ENCODE data around the gene TBC1D7. TPM values are rescaled to one million over a fixed set of nuclear protein-coding genes. Genes with fewer than 3 reads are reported as not detected.

TBC1D7 gene
- total RNA-seq, 2 experiments from 2014 or later, result 21.3 to 23.8 TPM

DNA sequence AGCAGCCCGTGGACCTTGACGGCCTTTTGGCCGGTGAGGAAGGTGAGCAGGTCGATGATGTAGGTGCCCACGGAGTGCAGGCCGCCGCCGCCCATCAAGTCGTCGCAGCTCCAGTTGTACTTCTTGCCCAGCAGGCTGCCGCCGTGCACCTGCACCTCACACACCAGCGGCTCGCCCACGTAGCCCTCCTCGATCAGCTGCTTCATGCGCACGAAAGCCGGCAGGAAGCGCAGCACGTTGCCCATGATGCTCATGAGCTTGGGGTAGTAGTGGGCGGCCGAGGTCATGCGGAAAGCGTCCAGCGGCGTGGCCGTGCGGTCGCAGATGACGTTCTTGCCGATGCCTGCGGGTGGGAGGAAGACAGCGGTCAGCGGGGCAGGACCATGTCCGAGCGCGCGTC is 37.0 kb upstream of the TBC1D7 start:
- no peak overlapping the region for H3K4me3 Mint-ChIP-seq
- intact Hi-C loops (cut with micrococcal nuclease), result no loop called here
- ATAC-seq, result no peak

DNA sequence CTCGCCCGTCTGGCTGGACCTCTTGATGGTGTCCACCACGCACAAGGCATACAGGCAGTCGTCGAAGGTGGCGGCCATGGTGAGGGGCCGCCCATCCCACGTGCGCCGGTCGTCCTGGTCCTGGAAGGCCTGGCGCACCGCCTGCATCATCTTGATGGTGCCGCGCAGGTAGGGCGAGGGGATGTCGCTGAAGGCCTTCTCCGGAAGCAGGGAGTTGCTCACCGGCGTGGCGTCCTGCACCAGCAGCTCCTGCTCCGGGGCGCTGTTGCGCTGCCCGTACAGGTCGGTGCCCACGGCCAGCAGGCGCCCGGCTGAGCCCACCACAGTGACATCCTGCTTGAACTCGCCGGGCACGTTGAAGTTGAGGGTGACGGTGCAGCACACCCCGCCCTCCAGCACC is 36.5 kb upstream of the TBC1D7 start:
- H3K27me3 Mint-ChIP-seq, result no peaks in the 10 kb centered on the region
- H3K4me3 Mint-ChIP-seq, result no peak overlapping the region
- H3K9me3 Mint-ChIP-seq, result no peaks in the 10 kb centered on the region
- no peak overlapping the region for H3K27ac Mint-ChIP-seq
- intact Hi-C loops (cut with micrococcal nuclease), result no loop called here
- CTCF ChIA-PET, result no interaction called here
- TF ChIP-seq, protein P1, sequence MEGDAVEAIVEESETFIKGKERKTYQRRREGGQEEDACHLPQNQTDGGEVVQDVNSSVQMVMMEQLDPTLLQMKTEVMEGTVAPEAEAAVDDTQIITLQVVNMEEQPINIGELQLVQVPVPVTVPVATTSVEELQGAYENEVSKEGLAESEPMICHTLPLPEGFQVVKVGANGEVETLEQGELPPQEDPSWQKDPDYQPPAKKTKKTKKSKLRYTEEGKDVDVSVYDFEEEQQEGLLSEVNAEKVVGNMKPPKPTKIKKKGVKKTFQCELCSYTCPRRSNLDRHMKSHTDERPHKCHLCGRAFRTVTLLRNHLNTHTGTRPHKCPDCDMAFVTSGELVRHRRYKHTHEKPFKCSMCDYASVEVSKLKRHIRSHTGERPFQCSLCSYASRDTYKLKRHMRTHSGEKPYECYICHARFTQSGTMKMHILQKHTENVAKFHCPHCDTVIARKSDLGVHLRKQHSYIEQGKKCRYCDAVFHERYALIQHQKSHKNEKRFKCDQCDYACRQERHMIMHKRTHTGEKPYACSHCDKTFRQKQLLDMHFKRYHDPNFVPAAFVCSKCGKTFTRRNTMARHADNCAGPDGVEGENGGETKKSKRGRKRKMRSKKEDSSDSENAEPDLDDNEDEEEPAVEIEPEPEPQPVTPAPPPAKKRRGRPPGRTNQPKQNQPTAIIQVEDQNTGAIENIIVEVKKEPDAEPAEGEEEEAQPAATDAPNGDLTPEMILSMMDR (IDR thresholded peaks at IDR 0.05), result no peak
- POLR2A ChIA-PET, result no interaction called here
- ATAC-seq (no peak), DNase-seq (no peak)
- peaks cover 3% of the 10 kb centered on the region for H3K4me1 Mint-ChIP-seq (ENCODE audit: low read depth)
- H3K36me3 Mint-ChIP-seq (ENCODE audit: low read depth), result peaks cover 12% of the 10 kb centered on the region

More for the DNA sequence above, 37.0 kb upstream of the TBC1D7 start:
- no peaks in the 10 kb centered on the region for H3K27me3 Mint-ChIP-seq
- H3K36me3 Mint-ChIP-seq (ENCODE audit: low read depth), result peaks cover 12% of the 10 kb centered on the region
- no peak for DNase-seq
- H3K4me1 Mint-ChIP-seq (ENCODE audit: low read depth), result no peaks in the 10 kb centered on the region
- H3K9me3 Mint-ChIP-seq, result no peaks in the 10 kb centered on the region
- CTCF ChIA-PET, result no interaction called here
- TF ChIP-seq, protein P1 (IDR thresholded peaks at IDR 0.05), result no peak
- H3K27ac Mint-ChIP-seq, result no peak overlapping the region
- POLR2A ChIA-PET, result no interaction called here

DNA sequence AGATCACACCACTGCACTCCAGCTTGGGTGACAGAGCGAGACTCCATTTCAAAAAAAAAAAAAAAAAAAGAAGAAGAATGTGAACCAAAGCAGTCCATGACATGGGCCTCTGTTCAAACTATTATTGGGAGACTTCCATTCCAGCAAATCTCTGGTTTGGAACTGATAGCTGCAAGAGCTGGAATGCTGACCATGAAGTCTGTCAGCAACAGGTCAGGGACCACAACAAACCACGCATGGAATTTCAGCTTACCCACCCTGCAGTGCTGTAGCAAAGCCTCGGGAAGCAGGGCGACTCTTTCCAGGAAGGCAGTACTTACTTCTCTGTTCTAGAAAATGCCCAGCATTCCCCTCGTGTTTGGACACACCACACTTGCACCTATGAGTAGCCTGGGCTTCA is 34.1 kb upstream of the TBC1D7 start:
- DNase-seq (no peak), ATAC-seq (no peak)
- intact Hi-C loops (cut with micrococcal nuclease), result no loop called here
- Mint-ChIP-seq H3K27ac (no peak overlapping the region), H3K4me1 (ENCODE audit: low read depth) (peaks cover 7% of the 10 kb centered on the region), H3K4me3 (no peak overlapping the region), H3K36me3 (ENCODE audit: low read depth) (peaks cover 12% of the 10 kb centered on the region), H3K27me3 (no peaks in the 10 kb centered on the region), H3K9me3 (no peaks in the 10 kb centered on the region)
- ChIA-PET CTCF (interaction anchor here (1.3 kb wide), 1 partner anchor 30 kb away, joined by 3 read pairs; no protein-coding TSS in a partner anchor), POLR2A (no interaction called here)
- TF ChIP-seq, protein P1 (IDR thresholded peaks at IDR 0.05), result no peak

DNA sequence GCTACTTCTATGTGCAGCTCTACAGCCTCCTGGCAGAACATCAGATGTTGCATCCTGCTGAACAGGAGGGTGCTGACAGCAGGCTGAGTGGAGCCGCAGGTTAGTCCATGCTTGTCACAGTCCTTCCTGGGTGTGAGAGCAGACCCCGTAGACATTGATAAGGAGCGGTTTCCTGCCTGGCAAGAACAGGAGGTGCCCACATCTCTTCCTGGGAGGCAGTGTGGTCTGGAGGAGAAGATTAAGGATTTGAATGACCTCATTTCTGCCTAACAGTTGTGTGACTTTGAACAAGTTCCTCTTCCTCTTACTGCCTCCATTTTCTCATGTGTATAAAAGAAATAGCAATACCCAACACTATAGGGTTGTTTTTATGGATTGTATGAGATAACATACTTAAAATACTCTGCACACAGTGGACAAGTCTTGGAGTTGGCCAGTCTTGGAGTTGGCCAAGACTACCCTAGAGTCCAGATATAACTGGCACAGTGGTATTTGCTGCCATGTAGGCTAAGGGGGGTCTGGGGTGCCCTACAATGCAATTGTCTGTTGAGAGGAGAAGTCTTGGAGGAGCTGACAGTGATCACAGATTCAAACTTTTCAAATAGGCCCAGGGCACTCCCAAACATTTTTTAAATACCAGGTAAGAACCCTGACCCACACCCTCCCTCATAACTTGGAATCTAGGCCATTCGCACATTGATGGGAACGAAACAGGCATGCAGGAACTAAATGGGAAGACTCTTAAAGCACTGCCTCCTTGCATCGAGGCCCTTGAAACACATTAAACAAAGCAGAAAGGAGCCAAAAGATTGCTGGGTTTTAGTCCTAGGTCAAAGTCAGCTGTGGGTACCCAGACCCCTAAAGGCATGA is 32.6 kb upstream of the TBC1D7 start:
- ChIA-PET CTCF (interaction anchor here (1.3 to 1.7 kb wide), 2 partner anchors 31 to 214 kb away, joined by 3 to 5 read pairs; partner anchors contain the start of gene SIRT5), POLR2A (interaction anchor here (1.3 kb wide), 1 partner anchor 94 kb away, joined by 3 read pairs; no protein-coding TSS in a partner anchor)
- intact Hi-C loops (cut with micrococcal nuclease), result no loop called here
- TF ChIP-seq, protein P1 (IDR thresholded peaks at IDR 0.05), result no peak
- Mint-ChIP-seq H3K9me3 (no peaks in the 10 kb centered on the region), H3K4me1 (ENCODE audit: low read depth) (peaks cover 21% of the 10 kb centered on the region), H3K27me3 (no peaks in the 10 kb centered on the region), H3K4me3 (no peak overlapping the region), H3K36me3 (ENCODE audit: low read depth) (peaks cover 12% of the 10 kb centered on the region), H3K27ac (no peak overlapping the region)
- no peak for ATAC-seq
- no peak for DNase-seq

DNA sequence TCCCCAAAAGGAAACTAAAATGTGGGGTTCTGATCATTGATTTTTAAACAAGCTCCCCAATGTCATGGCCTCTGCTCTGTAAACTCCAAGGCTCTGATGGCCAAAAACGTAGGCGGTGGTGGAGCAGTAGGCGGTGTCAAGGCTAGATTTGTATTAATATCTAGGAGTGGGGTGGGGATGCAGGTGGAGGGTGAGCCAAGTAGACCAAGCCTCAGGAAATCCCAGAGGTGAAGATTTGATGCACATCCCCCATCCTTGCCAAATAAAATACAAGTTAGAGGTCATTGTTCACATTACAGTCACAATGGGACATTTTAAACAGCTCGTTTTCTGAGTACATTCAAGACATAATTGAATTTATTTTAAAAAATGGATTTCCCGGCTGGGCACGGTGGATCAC is 30.9 kb upstream of the TBC1D7 start:
- H3K4me1 Mint-ChIP-seq (ENCODE audit: low read depth), result peaks cover 37% of the 10 kb centered on the region
- intact Hi-C loops (cut with micrococcal nuclease), result loop anchor here (5.0 kb wide), 1 partner anchor 68 kb away; no protein-coding TSS in a partner anchor
- no peak overlapping the region for H3K4me3 Mint-ChIP-seq
- H3K9me3 Mint-ChIP-seq, result no peaks in the 10 kb centered on the region
- ATAC-seq (no peak), DNase-seq (no peak)
- peaks cover 6% of the 10 kb centered on the region for H3K36me3 Mint-ChIP-seq (ENCODE audit: low read depth)
- TF ChIP-seq, protein P1 (IDR thresholded peaks at IDR 0.05), result no peak
- ChIA-PET POLR2A (interaction anchor here (0.5 to 1.9 kb wide), 4 partner anchors 14 to 256 kb away, joined by 3 to 5 read pairs (median 4); partner anchors contain the start of gene NOL7), CTCF (interaction anchor here (1.0 to 2.0 kb wide), 3 partner anchors 13 to 215 kb away, joined by 4 to 10 read pairs (median 5); partner anchors contain the start of gene SIRT5)
- no peaks in the 10 kb centered on the region for H3K27me3 Mint-ChIP-seq
- no peak overlapping the region for H3K27ac Mint-ChIP-seq

Data from activated CD8-positive, alpha-beta T cell treated with anti-CD3 and anti-CD28 coated beads for 36 hours (primary cell).